ENCODE data around the gene CCNB1.
"Not testable (repeated sequence)": the region's sequence is repeated elsewhere in the genome, so short reads cannot be mapped to it uniquely, and the experiment has no call there.

The CCNB1 gene

GRCh38 chr5:69166686-69167492 is at the start of gene CCNB1:
CCNB1 (plus strand) TSS chr5:69167150; CDS start chr5:69167263, 113 bp downstream.
- DNase-seq: peak; percentile 91

- no peak for DNase-seq
Observed at GRCh38 chr5:69129413-69129812, 37.5 kb upstream of the CCNB1 start.

- DNase-seq: no peak
Observed at GRCh38 chr5:69130241-69130640, 36.7 kb upstream of the CCNB1 start.

GRCh38 chr5:69131304-69131703 is 35.6 kb upstream of the CCNB1 start:
- DNase-seq: no peak

GRCh38 chr5:69134126-69134525 is 32.8 kb upstream of the CCNB1 start:
- DNase-seq: no peak

GRCh38 chr5:69136293-69136692 is 30.7 kb upstream of the CCNB1 start:
- no peak for DNase-seq

- not testable (repeated sequence) for DNase-seq
Observed at GRCh38 chr5:69137208-69137607, 29.7 kb upstream of the CCNB1 start.

- DNase-seq: no peak
Observed at GRCh38 chr5:69137807-69138206, 29.1 kb upstream of the CCNB1 start.

- DNase-seq: no peak
Observed at GRCh38 chr5:69138766-69139165, 28.2 kb upstream of the CCNB1 start.

GRCh38 chr5:69140239-69140638 is 26.7 kb upstream of the CCNB1 start:
- DNase-seq: not testable (repeated sequence)

- DNase-seq: no peak
Observed at GRCh38 chr5:69140827-69141226, 26.1 kb upstream of the CCNB1 start.

- DNase-seq: not testable (repeated sequence)
Observed at GRCh38 chr5:69148576-69148975, 18.4 kb upstream of the CCNB1 start.

- no peak for DNase-seq
Observed at GRCh38 chr5:69148981-69149675, 17.8 kb upstream of the CCNB1 start.

GRCh38 chr5:69149676-69150010 is 17.3 kb upstream of the CCNB1 start:
- DNase-seq: no peak

GRCh38 chr5:69152731-69153130 is 14.2 kb upstream of the CCNB1 start:
- no peak for DNase-seq

- no peak for DNase-seq
Observed at GRCh38 chr5:69156456-69156855, 10.5 kb upstream of the CCNB1 start.

GRCh38 chr5:69158039-69158438 is 8.9 kb upstream of the CCNB1 start:
- no peak for DNase-seq

GRCh38 chr5:69160651-69161050 is 6.3 kb upstream of the CCNB1 start:
- no peak for DNase-seq

GRCh38 chr5:69167493-69167855 is 524 bp downstream of the CCNB1 start:
- no peak for DNase-seq

- DNase-seq: no peak
Observed at GRCh38 chr5:69167929-69168328, 979 bp downstream of the CCNB1 start.

GRCh38 chr5:69170495-69170894 is 3.5 kb downstream of the CCNB1 start:
- DNase-seq: no peak

- DNase-seq: no peak
Observed at GRCh38 chr5:69170969-69171368, 4.0 kb downstream of the CCNB1 start.

GRCh38 chr5:69181659-69182293 is 14.8 kb downstream of the CCNB1 start:
- DNase-seq: not testable (repeated sequence)

- DNase-seq: no peak
Observed at GRCh38 chr5:69184621-69185020, 17.7 kb downstream of the CCNB1 start.
